Neural cell (in vitro differentiated cells): ENCODE results near the gene KDM4C. TPM values are rescaled to one million over a fixed set of nuclear protein-coding genes. Genes with fewer than 3 reads are reported as not detected.

Experiments used
- H2AFZ ChIP-seq: fragments of 200-600, 300-800 bp; sonication (generic), shearing (Covaris generic); 2 replicates; pipeline ENCODE4 v1.6.0; 2014; ENCODE audit warnings: low read depth, mild to moderate bottlenecking, antibody characterized with exemption, low read length, moderate library complexity
- H3F3A ChIP-seq: fragments of 200-600 bp; shearing (Covaris generic); 2 replicates; pipeline ENCODE4 v1.6.1; 2016; ENCODE audit warnings: mild to moderate bottlenecking, moderate library complexity, mixed read lengths, antibody characterized with exemption, low read length; ENCODE audit not compliant: insufficient read depth, poor library complexity, severe bottlenecking
- H3K27ac ChIP-seq: fragments of 200-600, 300-800 bp; sonication (generic), shearing (Covaris generic); 2 replicates; pipeline ENCODE4 v1.5.1; 2014; ENCODE audit warnings: mild to moderate bottlenecking, low read length, moderate library complexity
- H3K27me3 ChIP-seq: fragments of 300-800, 200-600 bp; sonication (generic), shearing (Covaris generic); 2 replicates; pipeline ENCODE4 v1.6.0; 2014; ENCODE audit warnings: mild to moderate bottlenecking, low read depth, low read length, moderate library complexity; ENCODE audit not compliant: insufficient read depth
- H3K36me3 ChIP-seq: fragments of 300-800, 200-600 bp; sonication (generic), shearing (Covaris generic); 2 replicates; pipeline ENCODE4 v1.5.1; 2014; ENCODE audit warnings: mild to moderate bottlenecking, antibody characterized with exemption, low read length, moderate library complexity; ENCODE audit not compliant: insufficient read depth
- H3K4me2 ChIP-seq: fragments of 300-800, 200-600 bp; sonication (generic), shearing (Covaris generic); 2 replicates; pipeline ENCODE4 v1.6.0; 2014; ENCODE audit warnings: mild to moderate bottlenecking, low read length
- H3K4me3 ChIP-seq: fragments of 300-800, 200-600 bp; sonication (generic), shearing (Covaris generic); 2 replicates; pipeline ENCODE4 v1.5.1; 2014; ENCODE audit warnings: mild to moderate bottlenecking, low read length, moderate library complexity
- H3K79me2 ChIP-seq: fragments of 200-600 bp; shearing (Covaris generic); replicated peaks from 2 replicates; pipeline ENCODE4 v1.6.0; 2014; ENCODE audit warnings: mild to moderate bottlenecking, low read length, moderate library complexity; ENCODE audit not compliant: insufficient read depth
- H3K9ac ChIP-seq: fragments of 300-800, 200-600 bp; sonication (generic), shearing (Covaris generic); 2 replicates; pipeline ENCODE4 v1.6.1; 2016; ENCODE audit warnings: mild to moderate bottlenecking, low read length, mixed read lengths
- H3K9me2 ChIP-seq: fragments of 200-600 bp; shearing (Covaris generic); 2 replicates; pipeline ENCODE4 v1.6.1; 2016; ENCODE audit warnings: mild to moderate bottlenecking, low read length, mixed read lengths; ENCODE audit not compliant: insufficient read depth
- H3K9me3 ChIP-seq: fragments of 200-600, 300-800 bp; sonication (generic), shearing (Covaris generic); 2 replicates; pipeline ENCODE4 v1.6.1; 2016; ENCODE audit warnings: mild to moderate bottlenecking, mixed run types, low read length, moderate library complexity, mixed read lengths
- H4K20me1 ChIP-seq: fragments of 200-600 bp; shearing (Covaris generic); 2 replicates; pipeline ENCODE4 v1.6.1; 2016; ENCODE audit warnings: mild to moderate bottlenecking, mixed run types; ENCODE audit not compliant: insufficient read depth
- CTCF ChIP-seq: fragments of 450-650 bp; IDR thresholded peaks from 2 replicates; pipeline ENCODE4 v1.5.1; 2014; ENCODE audit warnings: antibody characterized with exemption, mild to moderate bottlenecking, moderate library complexity; ENCODE audit not compliant: poor library complexity, severe bottlenecking
- EP300 ChIP-seq: fragments of 450-650 bp; conservative IDR thresholded peaks from 2 replicates; pipeline ENCODE4 v1.6.1; 2014; ENCODE audit warnings: antibody characterized with exemption, mild to moderate bottlenecking, moderate library complexity; ENCODE audit not compliant: poor library complexity, severe bottlenecking
- EZH2 ChIP-seq: fragments of 200-600, 300-800 bp; shearing (Covaris generic), sonication (generic); IDR thresholded peaks from 2 replicates; pipeline ENCODE4 v1.6.1; 2014; ENCODE audit warnings: antibody characterized with exemption, low read length, borderline replicate concordance, mild to moderate bottlenecking; ENCODE audit not compliant: insufficient read depth, poor library complexity, severe bottlenecking
- MXI1 ChIP-seq: fragments of 450-650 bp; conservative IDR thresholded peaks from 2 replicates; pipeline ENCODE4 v1.6.1; 2014; ENCODE audit warnings: antibody characterized with exemption, mild to moderate bottlenecking; ENCODE audit not compliant: poor library complexity, severe bottlenecking
- POLR2AphosphoS5 ChIP-seq: IDR thresholded peaks from 2 replicates; pipeline ENCODE4 v1.6.1; 2012
- RAD21 ChIP-seq: fragments of 450-650 bp; conservative IDR thresholded peaks from 2 replicates; pipeline ENCODE4 v1.6.1; 2014; ENCODE audit warnings: antibody characterized with exemption, mild to moderate bottlenecking, moderate library complexity
- REST ChIP-seq: IDR thresholded peaks from 2 replicates; pipeline ENCODE4 v1.6.1; 2012; ENCODE audit warnings: borderline replicate concordance
- SMC3 ChIP-seq: fragments of 450-650 bp; conservative IDR thresholded peaks from 2 replicates; pipeline ENCODE4 v1.6.1; 2014; ENCODE audit warnings: antibody characterized with exemption, mild to moderate bottlenecking, moderate library complexity; ENCODE audit not compliant: poor library complexity
- TAF1 ChIP-seq: IDR thresholded peaks from 2 replicates; pipeline ENCODE4 v1.6.1; 2012; ENCODE audit warnings: low read depth
- polyA plus RNA-seq: library from polyadenylated mRNA; depleted of rRNA; stranded (reverse); fragments of >200 nt; gene quantifications from 2 replicates; pipeline ENCODE4 v1.2.3, GENCODE V29; 2014

The KDM4C gene
- polyA plus RNA-seq, 1 donor from 2014 or later = 21.1 TPM

- Histone ChIP-seq H4K20me1 (no peaks in the 10 kb centered on the region), H3K27me3 (no peaks in the 10 kb centered on the region), H3F3A (no peaks in the 10 kb centered on the region), H3K9me2 (no peaks in the 10 kb centered on the region), H3K9me3 (no peaks in the 10 kb centered on the region), H3K9ac (no peak overlapping the region), H3K4me3 (no peak overlapping the region), H2AFZ (no peak overlapping the region), H3K36me3 (no peaks in the 10 kb centered on the region), H3K27ac (no peak overlapping the region), H3K79me2 (no peaks in the 10 kb centered on the region), H3K4me2 (no peak overlapping the region)
- TF ChIP-seq EZH2 (no peak), REST (no peak), EP300 (no peak), RAD21 (no peak), CTCF (no peak), TAF1 (no peak), MXI1 (no peak), POLR2AphosphoS5 (no peak), SMC3 (no peak)
These were observed 360.9 kb downstream of the KDM4C start for GRCh38 chr9:7118633-7119032.

- Histone ChIP-seq H3K9me3 (no peaks in the 10 kb centered on the region), H3K4me2 (no peak overlapping the region), H3K9me2 (no peaks in the 10 kb centered on the region), H2AFZ (no peak overlapping the region), H3K9ac (no peak overlapping the region), H3K36me3 (no peaks in the 10 kb centered on the region), H3K79me2 (no peaks in the 10 kb centered on the region), H3K27me3 (no peaks in the 10 kb centered on the region), H3F3A (no peaks in the 10 kb centered on the region), H3K4me3 (no peak overlapping the region), H3K27ac (no peak overlapping the region), H4K20me1 (no peaks in the 10 kb centered on the region)
- no peak for TF ChIP-seq CTCF
- no peak for TF ChIP-seq REST
- no peak for TF ChIP-seq MXI1
- TF ChIP-seq EZH2 = no peak
- TF ChIP-seq RAD21 = no peak
- no peak for TF ChIP-seq POLR2AphosphoS5
- no peak for TF ChIP-seq EP300
- TF ChIP-seq TAF1 = no peak
- no peak for TF ChIP-seq SMC3
These were observed 361.8 kb downstream of the KDM4C start for GRCh38 chr9:7119612-7120011.
